Measurements from ENCODE around the gene TFCP2L1.

TFCP2L1 gene

DNA sequence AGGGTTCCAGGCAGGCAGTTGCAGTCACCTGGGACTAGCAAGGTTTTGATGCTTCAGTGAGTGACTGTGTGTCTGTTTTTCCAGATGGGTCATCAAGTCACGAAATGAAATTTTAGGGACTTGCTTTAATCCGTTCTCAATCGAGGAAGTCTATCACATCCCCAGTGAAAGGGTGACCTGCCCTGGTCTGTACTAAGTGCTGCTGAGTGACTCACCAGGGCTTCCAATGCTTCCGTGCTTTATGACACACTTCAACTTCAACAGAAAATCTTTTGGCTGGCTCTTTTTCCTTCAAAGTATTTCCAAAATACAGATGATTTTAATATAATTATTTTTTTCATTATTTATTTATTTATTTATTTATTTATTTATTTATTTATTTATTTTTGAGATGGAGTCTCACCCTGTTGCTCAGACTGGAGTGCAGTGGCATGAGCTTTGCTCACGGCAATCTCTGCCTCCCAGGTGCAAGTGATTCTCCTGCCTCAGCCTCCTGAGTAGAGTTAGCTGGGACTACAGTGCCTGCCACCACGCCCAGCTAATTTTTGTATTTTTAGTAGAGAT is 18.4 kb downstream of the TFCP2L1 start:
- no peak for DNase-seq

DNA sequence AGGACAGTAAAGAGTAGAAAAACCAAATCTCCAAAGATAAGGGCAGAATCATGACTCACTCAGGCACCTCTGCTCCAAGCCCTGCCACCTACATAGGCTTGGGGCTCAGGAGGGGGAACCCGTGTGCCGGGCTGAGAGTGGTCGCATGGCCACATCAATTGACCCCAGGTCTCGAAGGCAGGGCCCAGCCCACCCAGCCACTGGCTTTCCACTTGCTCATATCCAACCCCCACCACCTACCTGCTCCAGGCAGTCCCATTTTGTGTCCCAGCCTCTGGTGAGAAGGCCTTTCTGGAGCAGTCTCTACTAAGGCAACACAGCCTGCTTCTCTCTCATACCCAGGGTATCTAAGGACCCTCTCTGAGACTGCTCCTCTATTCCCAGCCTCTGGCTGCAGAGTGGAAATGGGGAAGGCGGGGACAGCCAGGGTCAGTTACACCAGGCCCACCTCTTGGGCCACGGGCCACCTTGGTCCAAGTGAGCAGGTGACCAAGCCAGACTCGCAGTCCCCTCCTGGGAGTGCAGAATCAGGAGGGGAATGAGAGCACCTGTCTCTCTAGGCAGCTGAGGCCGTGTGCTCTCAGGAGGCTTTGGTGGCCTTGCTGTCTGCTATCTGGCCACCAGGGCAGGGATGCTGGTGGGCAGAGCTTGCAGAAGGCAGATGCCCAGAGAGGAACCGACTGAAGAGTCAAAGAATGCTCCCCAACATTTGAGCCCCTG is 20.8 kb downstream of the TFCP2L1 start:
- DNase-seq, result no peak

DNA sequence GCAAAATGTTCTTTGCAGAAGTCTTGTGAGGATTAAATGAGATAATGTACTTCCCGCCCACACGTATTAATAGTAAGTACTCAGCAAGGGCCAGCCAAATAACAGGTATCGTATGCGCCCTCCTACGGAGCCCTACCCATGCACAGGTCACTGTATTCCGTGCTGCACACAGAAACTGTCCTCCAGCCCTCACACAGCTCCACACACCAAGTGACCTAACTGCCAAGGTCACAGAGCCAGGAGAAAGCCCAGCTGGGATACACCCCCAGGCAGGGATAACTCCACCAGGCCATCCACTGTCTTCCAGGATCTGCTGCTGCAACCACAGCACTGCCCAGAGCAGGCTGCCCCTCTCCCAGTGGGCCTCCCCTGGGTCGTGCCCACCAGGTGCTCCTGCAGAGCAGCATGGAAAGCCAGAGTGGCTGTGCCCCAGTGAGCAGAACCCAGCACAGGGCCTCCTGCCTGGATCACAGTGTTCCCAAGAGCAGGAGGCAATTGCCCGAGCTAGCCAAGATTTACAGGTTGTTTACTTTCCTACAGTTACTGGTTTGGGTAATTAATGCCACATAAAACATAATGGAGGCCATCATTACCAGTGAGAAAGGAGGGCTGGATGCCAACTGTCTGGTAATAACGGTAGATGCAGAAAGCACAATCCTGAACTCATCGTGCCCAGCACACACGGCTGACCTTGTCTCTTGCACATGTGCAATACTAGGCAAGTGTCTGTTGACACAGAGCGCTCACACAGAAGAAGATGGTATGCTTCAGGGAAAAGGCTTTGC is 24.4 kb downstream of the TFCP2L1 start:
- peak; percentile 92 for DNase-seq

DNA sequence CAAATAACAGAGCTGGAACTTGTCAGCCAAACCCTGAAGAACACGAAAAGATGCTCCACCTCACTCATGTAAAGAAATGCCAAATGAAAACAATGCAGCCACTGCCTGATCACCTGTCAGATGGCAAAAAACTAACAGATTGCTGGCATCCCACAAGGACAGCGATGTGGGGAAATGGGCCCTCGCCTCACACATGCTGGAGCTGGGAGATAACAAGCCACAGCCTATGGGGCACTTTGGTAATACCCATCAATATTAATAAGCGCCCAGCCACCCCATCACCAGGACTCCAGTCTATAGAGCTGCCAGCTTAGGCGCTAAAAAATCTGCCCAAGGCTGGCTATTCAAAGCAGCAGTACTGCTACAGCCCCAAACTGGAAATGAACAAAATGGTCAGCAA is 27.0 kb downstream of the TFCP2L1 start:
- DNase-seq, result no peak

DNA sequence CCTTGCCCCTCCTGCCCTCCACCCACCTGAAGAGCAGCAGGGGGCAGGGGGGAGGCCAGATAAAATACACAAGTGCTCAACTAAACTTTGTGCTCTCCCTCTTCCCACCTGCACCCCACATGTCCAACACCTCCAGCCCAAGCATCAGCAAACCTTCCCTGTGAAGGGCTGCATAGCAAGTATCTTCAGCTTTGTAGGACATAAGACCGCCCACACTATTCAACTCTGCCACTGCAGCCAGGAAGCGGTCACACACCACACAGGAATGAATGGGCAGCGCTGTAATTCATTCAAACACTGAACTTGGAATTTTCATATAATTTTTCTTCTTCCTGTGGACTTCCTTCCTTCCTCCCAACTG is 27.5 kb downstream of the TFCP2L1 start:
- no peak for DNase-seq

DNA sequence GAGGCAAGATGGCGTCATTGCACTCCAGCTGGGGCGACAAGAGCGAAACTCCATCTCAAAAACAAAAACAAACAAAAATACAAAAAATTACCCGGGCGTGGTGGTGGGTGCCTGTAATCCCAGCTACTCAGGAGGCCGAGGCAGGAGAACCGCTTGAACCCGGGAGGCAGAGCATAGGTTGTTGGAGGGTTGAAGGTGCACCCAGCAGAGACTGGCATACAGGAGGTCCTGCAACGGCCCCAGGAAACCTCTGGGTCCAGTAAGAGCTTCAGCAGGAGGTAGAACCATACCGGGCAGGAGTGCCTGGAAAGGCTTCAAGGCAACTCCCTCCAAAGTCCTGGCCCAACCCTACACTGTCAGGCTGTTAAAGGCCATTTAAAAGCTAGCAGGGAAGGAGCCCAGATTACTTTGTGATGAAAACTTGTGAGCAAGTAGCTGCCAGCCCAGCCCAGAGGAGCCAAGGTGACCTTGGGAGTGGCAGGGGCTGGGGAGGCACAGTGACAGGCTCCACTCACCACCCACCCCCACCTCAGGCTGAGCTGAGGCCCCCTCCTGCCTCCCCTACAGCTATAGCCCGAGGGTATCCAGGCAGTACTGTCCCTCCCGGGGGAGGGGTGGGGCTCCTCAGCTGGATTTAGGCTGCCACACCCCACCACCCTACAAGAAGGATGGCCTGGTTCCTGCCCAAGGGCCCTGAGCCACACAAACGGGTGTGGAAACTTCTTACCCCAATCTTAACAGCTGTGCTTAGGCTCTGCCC is 28.1 kb downstream of the TFCP2L1 start:
- no peak for DNase-seq

DNA sequence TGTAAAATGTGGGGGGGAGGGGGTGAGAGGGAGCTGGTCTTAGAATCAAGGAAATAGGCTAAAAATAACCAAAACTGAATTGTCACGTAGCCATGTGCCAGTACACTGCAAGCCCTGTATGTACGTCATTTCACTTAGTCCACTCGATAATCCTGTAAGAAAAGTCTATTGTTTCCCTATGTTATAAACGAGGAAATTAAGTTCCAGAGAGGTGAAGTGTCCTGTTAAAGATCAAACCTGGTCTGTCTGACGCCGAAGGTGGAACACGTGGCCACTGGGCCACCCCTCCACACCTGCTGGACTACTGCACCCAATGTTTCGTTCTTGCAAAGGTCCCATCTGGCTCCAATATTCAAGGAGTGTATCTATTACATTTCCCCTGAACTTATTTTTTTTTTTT is 29.6 kb downstream of the TFCP2L1 start:
- peak; percentile 62 for DNase-seq

DNA sequence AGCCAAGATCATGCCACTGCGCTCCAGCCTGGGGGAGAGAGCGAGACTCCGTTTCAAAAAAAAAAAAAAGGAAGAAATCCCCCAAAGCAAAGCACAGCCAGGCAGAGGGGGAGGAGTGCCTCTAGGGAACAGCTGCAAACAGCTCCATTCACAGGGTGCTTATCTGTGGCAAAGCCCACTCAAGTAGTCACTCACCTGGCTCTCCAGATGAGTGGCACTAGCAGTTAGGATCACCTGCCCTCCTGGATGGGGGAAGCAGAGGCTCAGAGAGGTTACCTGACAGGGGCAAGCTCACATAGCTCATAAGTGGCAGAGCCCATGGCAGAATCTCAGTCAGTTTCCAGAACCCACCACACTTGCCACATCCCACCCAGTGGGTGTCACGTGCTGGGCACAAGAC is 30.3 kb downstream of the TFCP2L1 start:
- DNase-seq, result peak; percentile 99

DNA sequence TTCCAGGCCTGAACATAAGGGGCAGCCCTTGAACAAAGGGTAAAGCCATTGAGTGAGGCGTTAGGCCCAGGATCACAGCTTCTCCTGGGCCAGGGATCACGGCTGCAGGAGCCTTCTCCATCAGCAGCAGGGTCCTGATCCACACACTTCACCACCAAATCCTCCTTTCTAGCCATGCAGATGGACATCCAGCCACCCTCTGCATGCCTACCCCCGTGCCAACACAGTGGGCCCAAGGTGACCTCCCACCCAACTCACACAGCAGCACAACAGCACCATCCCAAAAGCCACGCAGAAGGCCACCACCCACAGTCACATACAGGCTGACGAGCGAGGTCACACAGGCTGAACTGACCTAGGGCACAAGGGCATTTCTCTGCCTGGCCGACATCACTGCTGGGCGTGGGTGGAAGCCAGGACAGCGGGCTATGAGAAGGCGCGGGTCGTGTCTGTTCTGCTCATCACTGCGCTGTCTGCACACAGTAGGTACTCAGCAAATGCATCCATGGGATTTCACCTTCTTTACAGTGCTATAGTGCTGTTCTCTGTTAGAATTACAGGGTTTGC is 31.2 kb downstream of the TFCP2L1 start:
- no peak for DNase-seq

DNA sequence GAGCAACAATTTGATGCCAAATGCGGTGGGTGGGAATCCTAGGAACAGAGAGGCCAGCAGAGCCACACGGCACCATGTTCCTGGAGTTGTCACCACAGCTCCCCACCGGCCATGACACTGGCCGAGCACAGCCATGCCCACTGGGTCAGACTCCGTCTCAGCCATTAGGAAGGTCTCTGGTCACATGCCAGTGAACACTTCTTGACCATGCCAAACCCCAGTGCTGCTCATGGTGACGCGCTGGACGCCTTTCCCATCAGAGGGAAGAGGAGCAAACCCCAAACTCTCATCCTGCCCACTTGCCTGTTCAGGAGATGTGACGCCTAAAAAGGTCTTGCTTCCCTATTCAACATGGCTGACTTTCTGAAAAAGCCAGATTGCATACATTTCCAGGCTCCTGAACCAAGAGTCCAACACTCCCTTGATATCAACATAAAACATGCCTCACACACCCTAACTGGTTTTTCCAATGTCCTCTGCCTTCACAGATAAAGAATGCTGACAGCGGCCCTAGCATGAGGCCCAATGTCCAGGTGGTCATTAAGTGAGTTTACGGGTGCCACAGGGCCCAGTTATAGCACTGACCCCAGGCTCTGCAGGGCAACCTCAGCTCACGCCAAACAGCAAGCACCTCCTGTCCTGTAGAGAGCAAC is 31.9 kb downstream of the TFCP2L1 start:
- no peak for DNase-seq

DNA sequence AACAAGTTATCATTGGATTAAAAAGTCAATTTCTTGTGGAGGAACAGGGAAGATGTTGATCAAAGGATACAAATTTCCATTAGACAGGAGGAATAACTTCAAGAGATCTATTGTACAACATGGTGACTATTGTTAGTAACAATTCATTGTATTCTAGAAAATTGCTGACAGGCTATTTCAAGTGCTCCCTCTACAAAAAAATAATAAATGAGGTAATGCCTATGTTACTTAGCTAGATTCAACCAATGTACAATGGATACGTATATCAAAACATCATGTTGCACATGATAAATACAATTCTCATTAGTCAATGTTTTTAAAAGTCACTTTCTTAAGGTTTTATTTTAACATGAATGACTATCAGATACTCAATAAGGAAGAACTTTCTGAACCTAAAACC is 33.5 kb downstream of the TFCP2L1 start:
- no peak for DNase-seq

DNA sequence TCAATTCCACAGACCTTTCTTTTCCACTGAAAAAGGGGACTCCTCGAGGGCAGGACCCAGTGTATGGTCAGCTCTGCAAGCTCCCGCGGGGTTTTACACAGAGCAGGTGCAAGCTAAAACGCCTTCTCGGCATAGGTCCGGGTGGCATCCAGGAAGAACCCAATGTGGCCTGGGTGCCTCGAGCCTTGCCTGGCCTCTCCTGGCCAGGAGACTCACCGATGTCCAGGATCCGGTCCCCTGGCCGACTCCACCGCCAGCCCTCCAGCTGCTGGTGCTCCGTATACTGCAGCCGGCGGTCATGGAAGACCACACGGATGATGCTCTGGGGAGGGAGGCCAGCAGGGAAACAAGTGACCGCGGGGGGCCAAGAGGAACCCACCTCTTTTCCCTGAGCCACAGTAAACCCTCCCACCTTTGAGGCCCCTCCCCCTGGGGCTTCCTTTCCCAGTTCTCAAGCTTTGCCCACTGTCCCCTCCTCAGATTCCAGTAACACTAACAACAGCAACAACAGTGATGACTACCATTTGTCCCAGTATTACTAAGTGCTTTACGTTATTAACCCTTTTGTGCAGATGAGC is 36.1 kb downstream of the TFCP2L1 start:
- no peak for DNase-seq

DNA sequence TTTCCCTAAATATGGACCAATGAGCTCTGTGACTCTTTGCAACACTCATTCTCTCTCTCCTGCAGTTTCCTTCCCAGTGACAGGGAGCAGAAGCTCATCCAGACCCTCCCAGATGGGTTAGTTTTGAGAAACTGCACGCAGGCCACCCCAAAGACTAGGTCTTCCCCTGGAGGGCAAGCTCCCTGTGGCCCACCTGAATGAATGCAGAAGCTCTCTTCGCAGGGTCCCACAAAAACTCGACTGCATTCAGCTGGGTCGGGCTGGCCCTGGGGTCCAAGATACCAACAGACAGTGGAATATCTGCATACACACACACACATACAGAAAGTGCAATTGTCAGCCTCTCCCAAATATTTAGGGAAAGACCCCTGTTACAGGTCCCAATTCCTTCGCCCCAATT is 37.0 kb downstream of the TFCP2L1 start:
- DNase-seq, result no peak

DNA sequence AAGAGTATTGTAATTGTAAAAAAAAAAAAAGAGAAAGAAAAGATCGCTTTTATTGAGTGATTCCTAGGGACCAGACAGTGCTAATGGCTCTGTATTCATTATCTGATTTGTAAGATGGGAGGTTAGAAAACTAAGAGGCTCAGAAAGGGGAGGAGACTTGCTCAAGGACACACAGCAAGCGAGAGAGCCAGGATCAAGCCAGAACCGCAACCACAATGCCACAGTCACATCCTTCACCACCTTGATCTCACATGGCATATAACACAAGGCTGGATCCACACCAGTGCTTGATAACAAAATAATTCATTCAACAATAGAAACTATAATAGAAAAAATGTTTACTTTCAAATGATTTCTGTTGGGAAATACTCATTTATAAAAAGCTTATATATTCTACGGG is 37.5 kb downstream of the TFCP2L1 start:
- DNase-seq, result no peak

DNA sequence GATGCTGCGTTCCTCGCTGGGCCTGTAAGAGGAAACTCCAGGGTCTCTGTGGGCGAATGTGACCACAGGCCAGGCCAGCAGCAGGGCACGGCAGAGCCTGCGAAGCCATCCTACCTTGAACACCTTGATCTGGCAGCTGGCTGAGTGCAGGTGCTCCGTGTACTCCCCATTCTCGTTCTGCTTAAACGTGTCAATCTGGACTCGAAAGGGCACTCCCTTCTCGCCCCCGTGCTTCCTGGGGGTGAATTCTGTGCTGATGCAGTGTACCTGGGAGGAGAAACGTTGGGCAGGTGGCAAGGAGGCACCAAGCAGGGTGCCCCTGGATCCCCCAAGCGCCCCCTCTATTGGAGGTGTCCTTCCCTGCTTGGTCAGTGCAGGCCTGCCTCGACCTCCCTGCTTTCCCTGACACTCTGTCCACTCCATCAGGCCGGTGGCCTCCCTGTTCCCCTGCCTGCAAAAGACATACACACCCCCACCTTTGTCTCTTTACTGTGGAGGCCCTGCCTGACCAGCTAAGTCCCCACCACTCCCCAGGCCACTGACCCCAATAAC is 38.2 kb downstream of the TFCP2L1 start:
- no peak for DNase-seq

DNA sequence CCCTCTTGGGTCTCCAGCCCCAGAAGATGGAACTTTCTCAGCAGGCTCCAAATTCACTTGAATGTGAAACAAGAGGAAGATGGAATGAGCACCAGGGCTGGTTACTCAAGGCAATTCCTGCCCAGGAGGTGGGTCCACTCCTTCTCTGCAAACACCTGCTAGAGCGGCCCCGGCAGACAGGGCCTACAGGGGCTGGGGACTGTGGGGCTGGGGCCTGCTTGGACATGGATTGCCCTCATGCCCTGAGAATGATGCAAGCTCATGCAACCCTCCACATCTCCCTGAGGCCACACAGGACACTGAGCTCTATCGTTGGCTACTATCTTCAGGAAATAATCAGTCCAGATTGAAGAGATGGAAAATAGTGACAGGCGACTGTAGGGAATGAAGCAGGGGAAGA is 39.1 kb downstream of the TFCP2L1 start:
- no peak for DNase-seq

DNA sequence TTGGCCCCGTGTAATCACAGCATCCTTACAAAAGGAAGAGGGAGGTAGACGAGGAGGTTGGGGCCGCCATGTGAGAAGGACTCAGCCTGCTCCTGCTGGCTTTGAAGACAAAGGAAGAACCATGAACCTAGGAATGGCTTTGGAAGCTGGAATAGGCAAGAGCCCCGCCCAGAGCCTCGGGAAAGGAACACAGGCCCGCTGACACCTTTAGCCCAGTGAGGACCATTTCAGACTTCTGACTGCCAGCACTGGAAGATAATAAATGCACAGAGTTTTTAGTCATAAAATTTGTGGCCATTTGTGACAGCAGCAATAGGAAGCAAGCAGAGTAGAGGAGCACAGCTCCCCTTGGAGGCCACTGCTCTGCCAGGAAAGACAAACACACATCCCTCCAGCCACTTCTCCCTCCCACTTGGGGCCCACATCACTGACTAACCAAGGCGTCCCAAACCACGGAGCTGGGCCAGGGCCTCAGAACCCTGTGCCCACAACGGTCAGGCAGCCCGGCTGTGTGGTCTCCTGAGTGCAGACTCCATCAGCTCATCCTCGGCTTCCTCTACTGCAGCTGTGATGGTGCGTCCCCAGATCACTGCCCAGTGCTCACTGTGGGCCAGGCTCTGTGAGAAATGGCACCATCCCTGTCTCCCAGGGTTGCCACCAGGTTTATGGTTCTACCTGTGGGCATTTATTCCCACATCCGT is 39.7 kb downstream of the TFCP2L1 start:
- DNase-seq, result no peak

DNA sequence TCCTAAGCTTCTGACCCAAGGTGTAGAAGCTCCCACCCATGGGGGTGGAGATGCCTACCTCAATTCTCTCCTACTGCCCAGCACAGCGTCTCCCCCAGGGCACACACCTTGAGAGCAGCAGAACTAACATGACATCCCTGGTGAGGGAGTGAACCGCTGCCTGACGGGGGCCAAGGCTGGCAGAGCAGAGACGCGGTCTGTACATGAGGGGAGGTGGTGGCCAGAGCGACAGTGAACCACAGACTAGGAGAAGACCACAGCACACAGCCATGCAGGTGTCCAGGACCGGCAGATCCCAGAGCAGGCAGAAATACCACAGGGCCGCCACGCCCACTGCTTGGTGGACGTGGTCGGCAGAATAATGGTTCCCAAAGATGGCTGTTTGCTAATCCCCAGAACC is 40.4 kb downstream of the TFCP2L1 start:
- DNase-seq, result no peak

DNA sequence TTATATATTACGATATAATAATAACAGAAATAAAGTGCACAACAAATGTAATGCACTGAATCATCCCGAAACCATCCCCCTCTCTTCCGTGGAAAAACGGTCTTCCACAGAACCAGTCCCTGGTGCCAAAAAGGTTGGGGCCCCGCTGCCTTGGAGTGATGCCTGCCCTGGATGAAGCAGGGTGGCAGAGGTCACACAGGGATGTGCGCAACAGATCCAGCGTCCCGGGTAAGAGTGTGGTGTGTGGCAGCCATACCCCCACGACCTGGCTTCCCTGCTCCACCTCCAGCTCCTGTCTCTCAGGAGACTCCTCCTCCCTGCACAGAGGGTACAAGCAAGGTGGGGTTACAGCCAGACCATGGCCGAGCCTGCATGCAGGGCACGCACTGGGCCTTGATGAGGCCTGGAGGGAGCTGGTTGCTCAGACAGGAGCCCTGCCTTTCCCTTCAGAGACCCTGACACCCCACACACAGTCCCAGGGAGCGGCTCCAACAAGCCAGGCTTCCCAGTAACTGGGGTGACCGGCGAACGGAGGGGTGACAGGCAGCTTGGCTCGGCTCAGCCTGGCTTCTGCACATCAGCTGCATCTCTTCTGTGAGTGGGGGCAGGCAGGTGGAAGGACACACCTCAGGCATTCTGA is 41.1 kb downstream of the TFCP2L1 start:
- no peak for DNase-seq

DNA sequence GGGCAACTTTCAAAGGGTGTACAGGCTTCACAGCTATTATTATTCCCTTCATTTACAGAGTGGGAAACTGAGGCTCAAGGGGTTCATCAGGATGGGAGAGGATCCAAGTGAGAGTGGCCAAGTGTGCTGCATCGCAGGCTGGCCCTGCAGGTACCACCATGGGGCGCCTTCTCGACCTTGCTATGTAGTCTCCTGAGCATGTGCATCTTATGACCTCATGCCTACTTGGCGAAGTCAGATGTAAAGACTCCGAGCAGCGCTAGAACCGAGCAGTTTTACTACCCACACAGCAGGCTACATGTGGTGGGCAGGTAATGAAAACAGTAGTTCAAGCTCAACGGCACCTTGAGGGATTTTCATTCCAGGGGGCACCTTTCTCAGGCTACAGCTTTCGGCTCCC is 42.0 kb downstream of the TFCP2L1 start:
- DNase-seq, result no peak
